Hematopoietic multipotent progenitor cell treated with erythropoietin and hydrocortisone succinate and interleukin-3 and kit ligand, for 6 days (in vitro differentiated cells): ENCODE data around the gene CDK3.
"Not testable (repeated sequence)": the region's sequence is repeated elsewhere in the genome, so short reads cannot be mapped to it uniquely, and the experiment has no call there.

Source experiments
- DNase-seq: peaks from one replicate; pipeline ENCODE4 v3.0.0-alpha.2; 2015

CDK3 gene

DNA sequence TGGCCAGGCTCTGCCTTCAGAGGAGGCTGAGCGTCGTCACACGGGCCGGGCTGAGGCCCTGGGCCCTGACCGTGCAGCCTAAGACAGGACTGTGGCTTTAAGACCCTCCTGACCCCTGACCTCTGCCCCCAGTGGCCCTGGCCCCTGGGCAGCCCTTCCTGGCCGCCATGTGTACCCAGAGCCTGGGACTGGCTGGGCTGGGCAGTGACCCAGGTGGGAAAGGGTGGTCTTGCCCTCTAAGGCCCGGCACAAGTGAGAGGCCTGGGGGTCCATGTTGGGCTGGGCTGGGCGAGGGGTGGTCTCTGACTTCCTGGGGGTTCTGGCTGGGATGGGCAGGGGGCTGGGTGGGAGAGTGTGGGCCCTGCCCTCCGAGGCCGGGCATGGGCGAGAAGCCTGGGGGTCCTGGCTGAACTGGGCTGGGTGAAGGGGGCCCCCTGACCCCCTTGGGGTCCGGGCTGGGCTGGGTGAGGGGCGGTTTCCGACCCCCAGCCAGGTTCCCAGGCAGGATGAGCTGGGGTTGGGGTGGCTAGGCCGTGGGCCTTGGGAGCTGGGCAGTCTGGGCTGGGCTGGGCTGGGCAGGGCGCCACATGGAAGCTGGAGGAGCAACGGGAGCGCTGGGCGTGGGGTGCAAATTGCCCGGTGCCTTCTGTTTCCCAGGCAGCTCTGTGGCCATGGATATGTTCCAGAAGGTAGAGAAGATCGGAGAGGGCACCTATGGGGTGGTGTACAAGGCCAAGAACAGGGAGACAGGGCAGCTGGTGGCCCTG, at the start of gene CDK3:
CDK3 (plus strand) TSS at position 101 of the 767 bp plus-strand sequence; CDS start at position 672, 571 bp downstream.
- DNase-seq, result no peak

- peak; percentile 96 for DNase-seq
Measured at GRCh38 chr17:75950855-75951554, 49.6 kb upstream of the CDK3 start.

DNA sequence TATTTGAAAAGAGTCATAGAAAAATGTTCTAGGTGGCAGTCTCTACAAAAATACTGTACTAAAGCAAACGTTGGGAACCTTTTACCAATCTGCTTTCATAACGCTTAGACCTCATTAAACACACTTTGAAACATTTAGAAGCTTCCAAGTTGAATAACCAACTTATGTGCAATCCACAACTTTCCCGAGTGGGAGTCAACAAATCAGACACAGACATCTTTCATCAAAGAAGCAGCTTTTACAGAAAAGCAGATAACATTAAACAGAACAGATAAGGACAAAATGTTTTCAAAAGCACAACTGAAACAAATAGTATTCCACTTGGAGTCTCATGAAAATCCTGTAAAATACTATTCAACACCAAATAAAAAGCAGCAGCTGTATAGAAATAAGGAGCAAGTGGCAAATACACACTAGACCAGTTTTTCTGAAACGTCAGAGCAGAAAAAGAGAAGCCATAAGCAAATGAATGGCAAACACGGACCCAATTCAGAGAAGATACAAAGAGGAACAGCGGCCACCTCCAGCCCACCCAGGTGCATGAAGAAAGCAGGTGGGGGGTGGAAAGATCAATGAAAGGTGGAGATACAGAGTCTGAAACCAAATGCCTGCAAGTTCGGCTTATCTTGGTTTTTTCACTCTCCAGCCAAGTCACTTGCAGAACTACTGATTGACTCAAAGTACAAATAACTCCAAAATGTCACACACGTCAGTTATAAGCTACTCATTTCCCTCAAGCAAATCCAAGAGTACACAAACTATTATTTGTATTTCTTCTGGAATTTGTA, 41.4 kb upstream of the CDK3 start:
- DNase-seq, result peak; percentile 47

DNA sequence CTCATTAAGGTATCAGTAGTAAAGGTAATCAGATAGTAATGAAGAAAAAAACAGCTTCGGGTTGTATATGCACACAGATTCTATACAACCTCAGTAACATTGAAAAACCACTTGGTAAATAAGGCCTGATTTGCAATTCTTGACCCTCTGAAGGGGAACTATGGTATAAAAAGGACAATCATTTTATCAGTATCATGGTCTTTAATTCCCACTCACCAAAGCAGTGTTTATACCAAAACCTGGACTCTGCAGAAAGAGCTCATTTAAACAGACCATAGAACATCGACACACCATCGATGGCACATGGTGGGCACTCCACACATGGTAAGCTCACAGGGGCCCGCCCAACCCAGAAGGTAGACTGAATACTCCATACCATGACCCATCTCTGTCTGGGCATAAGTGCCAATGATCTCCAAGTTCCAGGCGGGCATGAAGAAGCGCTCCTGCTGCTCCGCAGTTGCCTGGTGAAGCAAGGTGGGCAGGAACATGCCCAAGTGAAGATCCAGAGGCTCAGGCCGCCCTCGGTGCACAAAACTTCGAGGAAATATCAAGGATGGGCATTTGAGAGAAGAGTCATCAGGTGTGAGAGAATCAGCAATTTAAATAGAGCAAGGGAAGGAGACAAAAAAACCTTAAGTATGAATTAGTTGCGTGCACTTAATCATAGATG, 40.7 kb upstream of the CDK3 start:
- DNase-seq, result no peak

- DNase-seq, result no peak
Measured at GRCh38 chr17:75965468-75965867, 35.2 kb upstream of the CDK3 start.

DNA sequence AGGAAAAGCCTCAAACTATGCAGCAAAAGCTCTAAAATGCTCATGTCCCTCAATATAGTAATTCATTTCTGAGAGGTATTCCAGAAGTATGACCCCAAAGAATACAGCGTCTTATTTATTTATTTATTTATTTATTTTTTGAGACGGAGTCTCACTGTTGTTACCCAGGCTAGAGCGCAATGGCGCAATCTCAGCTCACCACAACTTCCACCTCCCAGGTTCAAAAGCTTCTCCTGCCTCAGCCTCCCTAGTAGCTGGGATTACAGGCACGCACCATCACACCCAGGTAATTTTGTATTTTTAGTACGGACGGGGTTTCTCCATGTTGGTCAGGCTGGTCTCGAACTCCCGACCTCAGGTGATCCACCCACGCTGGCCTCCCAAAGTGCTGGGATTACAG, 31.6 kb upstream of the CDK3 start:
- not testable (repeated sequence) for DNase-seq

- peak; percentile 64 for DNase-seq
Measured at GRCh38 chr17:75970011-75970523, 30.6 kb upstream of the CDK3 start.

DNA sequence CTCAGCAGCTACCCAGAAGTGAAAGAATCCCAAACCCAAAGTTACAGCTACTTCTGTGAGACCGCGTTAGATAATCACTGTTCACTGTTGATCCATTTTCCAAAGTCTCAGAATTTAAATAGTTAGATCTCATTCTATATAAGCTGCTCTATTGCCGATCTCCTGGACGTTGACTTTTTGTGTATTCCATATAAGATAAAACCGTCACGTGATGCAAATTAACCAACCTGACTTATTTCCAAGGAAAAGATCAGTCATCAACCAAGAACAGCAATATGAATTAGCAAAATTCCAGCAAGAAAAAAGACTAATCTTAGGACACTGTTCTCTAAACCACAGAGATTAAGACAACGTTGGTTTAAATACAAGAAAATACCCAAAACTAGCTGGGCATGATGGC, 30.0 kb upstream of the CDK3 start:
- no peak for DNase-seq

GRCh38 chr17:75975187-75975586, 25.5 kb upstream of the CDK3 start:
- DNase-seq, result not testable (repeated sequence)

- DNase-seq, result no peak
Measured at GRCh38 chr17:75975757-75976174, 24.9 kb upstream of the CDK3 start.

DNA sequence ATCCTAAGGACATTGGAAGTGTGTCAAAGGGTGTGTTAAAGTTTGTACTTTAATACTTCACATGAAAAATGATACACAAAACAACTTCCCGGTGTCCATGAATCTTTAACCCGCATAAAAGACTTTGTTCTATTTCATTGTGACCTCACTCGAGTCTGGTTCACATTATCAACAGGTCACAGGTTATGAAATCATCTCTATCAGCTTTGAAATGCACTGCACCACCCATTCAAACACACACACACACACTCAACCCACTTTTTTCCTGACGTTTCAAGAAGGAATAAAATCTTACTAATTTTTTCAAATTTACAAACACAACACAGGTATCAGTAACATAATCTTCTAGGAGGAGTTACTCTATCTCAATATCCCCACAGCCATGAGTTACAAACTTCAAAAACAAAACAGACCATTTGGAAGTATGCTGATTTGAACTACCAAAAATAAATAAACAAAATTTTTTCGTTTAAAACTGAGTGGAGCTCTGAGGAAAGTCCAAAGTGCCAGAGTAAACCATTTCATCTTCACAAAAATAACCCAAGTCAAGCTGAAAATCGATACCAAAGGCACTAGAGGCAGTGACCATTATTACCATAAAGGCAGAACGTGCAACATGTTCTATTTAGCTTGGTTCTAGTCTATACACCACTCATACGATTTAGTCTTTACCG, 24.3 kb upstream of the CDK3 start:
- peak; percentile 78 for DNase-seq

DNA sequence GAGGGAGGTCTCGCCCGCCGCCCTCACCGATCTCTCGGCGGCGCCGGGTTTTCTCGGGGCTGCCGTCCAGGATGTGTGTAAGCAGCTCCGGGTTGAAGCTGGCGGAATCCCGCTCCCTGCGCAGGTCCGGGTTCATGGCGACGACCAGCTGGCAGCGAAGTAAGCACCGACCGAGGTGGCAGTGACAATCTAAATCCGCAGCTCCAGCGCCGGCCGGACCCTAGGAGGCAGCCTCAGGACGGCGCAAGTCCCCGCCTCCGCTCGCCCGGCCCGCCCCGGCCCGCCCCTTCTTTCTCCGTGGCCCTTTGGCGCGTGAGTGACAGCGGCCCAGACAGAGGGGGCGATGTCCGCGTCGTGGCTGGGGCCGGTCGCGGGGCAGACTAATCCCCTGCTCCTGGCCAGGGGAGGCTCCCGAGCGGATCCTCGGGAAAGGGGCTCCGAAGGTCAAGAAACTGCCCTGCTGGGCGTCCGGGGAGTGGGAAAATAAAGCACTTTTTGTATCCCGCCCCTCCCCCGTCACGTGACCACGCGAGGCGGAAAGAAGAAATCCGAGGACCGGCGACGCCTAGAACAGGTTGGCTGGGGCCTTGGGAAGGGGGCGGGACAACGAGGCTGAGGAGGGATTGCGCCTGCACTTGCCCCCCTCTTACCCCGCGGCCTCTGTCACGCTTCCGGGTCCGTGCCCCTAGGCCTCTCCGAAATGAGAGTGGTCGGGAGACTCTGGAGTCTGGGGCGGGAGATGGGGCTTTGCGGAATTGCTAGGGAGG, 21.5 kb upstream of the CDK3 start, which contains the start of the genes ACOX1 and TEN1:
ACOX1 (minus strand) TSS at position 229 of the 767 bp plus-strand sequence; CDS start at position 136, 93 bp downstream.
TEN1 (plus strand) TSS at position 303 of the 767 bp plus-strand sequence. CDS start 6,953 bp downstream, outside the sequence.
- DNase-seq, result peak; percentile 99

- DNase-seq, result no peak
Measured at GRCh38 chr17:75979705-75980187, 20.9 kb upstream of the CDK3 start.

- DNase-seq, result no peak
Measured at GRCh38 chr17:75980188-75981018, 20.3 kb upstream of the CDK3 start.

DNA sequence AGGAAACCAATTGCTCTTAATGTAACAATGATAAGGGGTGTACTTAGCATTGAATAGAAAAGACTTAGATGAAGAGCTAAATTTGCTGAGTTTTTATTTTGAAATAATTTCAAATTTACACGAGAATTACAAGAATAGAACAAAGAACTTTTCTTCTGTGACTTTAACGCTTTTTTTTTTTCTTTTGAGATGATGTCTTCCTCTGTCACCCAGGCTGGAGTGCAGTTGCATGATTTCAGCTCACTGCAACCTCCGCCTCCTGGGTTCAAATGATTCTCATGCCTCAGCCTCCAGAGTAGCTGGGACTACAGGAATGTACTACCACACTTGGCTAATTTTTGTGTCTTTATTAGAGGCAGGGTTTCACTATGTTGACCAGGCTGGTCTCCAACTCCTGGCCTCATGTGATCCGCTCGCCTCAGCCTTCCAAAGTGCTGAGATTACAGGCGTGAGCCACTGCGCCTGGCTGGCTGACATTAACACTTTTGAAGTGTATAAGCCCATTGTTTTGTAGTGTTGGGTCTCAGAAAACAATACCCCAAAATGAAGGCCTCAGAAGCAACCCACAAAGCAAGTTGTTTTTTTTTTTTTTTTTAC, 19.5 kb upstream of the CDK3 start:
- no peak for DNase-seq

DNA sequence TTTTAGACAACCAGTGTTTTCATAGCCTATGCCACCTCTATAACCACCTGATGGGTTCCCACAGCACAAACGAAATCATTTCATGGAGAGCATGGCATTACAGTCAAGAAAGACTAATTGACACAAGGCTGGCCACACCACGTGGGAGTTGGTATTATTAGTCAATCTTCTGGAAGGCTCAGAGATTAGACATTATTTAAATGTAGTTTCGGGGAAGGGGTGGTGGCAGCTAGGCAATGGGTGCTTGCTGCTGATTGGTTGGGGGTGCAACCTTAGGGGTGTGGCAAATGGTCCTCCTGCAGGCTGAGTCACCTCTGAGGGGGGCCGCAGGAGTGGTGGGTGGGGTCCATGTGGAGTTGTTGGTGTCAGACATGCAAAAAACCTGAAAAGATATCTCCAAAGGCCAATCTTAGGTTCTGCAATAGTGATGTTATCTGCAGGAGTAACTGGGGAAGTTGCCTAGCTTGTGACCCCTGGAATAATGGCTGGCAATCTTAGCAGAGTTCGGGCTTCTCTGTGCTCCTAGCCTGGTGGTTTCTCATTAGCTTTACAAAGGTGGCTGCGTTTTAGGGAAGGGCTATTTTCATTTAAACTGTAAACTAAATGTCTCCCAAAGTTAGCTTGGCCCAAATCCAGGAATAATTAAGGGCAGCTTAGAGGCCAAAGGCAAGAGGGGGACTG, 17.0 kb upstream of the CDK3 start:
- DNase-seq, result peak; percentile 89

GRCh38 chr17:75985986-75986385, 14.7 kb upstream of the CDK3 start:
- DNase-seq, result no peak

GRCh38 chr17:75987041-75987440, 13.6 kb upstream of the CDK3 start:
- peak; percentile 55 for DNase-seq

- no peak for DNase-seq
Measured at GRCh38 chr17:75991396-75991795, 9.3 kb upstream of the CDK3 start.
